Esophagus muscularis mucosa (tissue), 2 donors: ENCODE measurements around the gene ACR.
"Not testable (repeated sequence)": the region's sequence is repeated elsewhere in the genome, so short reads cannot be mapped to it uniquely, and the experiment has no call there.

Experiments used
- EP300 ChIP-seq: sonication (generic); formaldehyde crosslinking; IDR thresholded peaks from one replicate; pipeline ENCODE4 v1.6.1; 2017; ENCODE audit warnings: antibody characterized with exemption
- POLR2A ChIP-seq: fragments of 450-650 bp; IDR thresholded peaks from one replicate; pipeline ENCODE4 v1.6.1; 2017; ENCODE audit warnings: antibody characterized with exemption, moderate library complexity, mild to moderate bottlenecking, low read depth

DNA sequence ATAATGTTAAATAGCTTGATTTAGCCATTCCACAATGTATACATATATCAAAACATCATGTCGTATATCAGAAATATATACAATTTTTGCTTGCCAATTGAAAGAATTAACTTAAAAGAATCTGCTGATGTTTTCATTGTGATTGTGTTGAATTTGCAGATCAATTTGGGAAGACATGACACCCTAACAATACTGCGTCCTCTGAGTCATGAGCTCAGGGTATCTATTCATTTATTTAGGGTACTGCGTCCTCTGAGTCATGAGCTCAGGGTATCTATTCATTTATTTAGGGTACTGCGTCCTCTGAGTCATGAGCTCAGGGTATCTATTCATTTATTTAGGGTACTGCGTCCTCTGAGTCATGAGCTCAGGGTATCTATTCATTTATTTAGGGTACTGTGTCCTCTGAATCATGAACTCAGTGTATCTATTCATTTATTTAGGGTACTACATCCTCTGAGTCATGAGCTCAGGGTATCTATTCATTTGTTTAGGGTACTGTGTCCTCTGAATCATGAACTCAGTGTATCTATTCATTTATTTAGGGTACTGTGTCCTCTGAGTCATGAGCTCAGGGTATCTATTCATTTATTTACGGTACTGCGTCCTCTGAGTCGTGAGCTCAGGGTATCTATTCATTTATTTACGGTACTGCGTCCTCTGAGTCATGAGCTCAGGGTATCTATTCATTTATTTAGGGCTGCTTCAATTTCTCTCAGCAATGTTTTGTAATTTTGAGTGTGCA lies 21.8 kb downstream of the ACR start:
- TF ChIP-seq EP300, POLR2A: not testable (repeated sequence)
